ENCODE data around the gene ZNF343.

DNA sequence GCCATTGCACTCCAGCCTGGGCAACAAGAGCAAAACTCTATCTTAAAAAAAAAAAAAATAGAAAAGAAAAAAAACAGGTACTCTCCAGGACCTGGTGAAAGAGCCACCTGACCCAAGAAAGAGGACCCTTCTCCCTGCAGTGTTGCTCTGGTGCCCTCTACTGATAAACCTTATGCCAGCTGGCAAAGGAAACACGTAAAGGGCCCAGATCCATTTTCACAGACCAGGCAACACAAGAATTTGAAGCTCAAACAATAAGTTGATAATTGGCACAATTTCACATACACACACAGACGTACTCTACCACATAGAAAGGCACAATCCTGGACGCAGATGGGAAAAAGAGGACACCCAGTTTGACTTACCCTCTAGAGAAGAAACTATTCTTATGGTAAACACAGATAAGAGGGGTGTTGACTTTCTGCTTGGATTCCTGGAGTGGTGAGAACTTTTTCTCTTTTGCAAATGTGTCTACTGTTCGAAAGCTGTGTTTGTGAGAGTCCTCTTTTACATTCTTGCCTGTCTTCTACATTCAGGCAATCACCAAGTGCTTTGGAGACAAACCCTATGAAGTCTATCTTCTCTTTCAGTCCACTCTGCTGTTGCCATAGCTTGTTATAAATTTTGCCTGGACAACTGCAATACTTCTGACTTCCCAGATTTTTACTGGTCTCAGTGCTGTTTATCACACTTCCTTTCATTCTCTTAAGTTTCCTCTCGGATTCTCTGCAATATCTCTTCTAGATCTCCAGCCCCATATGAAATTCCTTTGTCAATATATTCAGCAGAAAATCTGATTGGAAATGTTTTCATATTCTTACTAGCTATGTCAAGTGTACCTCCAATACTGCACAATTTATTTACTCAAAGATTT, 31.7 kb downstream of the ZNF343 start:
- TF ChIP-seq, protein P1, sequence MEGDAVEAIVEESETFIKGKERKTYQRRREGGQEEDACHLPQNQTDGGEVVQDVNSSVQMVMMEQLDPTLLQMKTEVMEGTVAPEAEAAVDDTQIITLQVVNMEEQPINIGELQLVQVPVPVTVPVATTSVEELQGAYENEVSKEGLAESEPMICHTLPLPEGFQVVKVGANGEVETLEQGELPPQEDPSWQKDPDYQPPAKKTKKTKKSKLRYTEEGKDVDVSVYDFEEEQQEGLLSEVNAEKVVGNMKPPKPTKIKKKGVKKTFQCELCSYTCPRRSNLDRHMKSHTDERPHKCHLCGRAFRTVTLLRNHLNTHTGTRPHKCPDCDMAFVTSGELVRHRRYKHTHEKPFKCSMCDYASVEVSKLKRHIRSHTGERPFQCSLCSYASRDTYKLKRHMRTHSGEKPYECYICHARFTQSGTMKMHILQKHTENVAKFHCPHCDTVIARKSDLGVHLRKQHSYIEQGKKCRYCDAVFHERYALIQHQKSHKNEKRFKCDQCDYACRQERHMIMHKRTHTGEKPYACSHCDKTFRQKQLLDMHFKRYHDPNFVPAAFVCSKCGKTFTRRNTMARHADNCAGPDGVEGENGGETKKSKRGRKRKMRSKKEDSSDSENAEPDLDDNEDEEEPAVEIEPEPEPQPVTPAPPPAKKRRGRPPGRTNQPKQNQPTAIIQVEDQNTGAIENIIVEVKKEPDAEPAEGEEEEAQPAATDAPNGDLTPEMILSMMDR (conservative IDR thresholded peaks at IDR 0.05; ENCODE audit: low read length), result peak; percentile 59
- no peak for TF ChIP-seq EZH2phosphoT487 (IDR thresholded peaks at IDR 0.05; ENCODE audit: borderline replicate concordance)
